Loucy (cell line): ENCODE data around the gene LIPF.

Experiments
- H2AFZ ChIP-seq: fragments of 200-600 bp; sonication (generic); 2 replicates; pipeline ENCODE4 v1.6.0; 2016; ENCODE audit warnings: antibody characterized with exemption, mild to moderate bottlenecking, low read length, moderate library complexity
- H3F3A ChIP-seq: fragments of 200-600 bp; 2 replicates; pipeline ENCODE4 v1.6.0; 2016; ENCODE audit warnings: antibody characterized with exemption, low read depth, mild to moderate bottlenecking
- H3K27me3 ChIP-seq: fragments of 200-600 bp; sonication (generic); 2 replicates; pipeline ENCODE4 v1.6.1; 2014; ENCODE audit warnings: low read length, mild to moderate bottlenecking; ENCODE audit not compliant: insufficient read depth, poor library complexity, severe bottlenecking
- H3K36me3 ChIP-seq: fragments of 200-600 bp; sonication (generic); 2 replicates; pipeline ENCODE4 v1.6.1; 2016; ENCODE audit warnings: low read length; ENCODE audit not compliant: insufficient read depth
- H3K4me1 ChIP-seq: fragments of 200-600 bp; sonication (generic); 2 replicates; pipeline ENCODE4 v1.5.1; 2014; ENCODE audit warnings: low read length, mild to moderate bottlenecking; ENCODE audit not compliant: insufficient read depth, poor library complexity, severe bottlenecking
- H3K4me2 ChIP-seq: fragments of 200-600 bp; sonication (generic); 2 replicates; pipeline ENCODE4 v1.6.0; 2014; ENCODE audit warnings: antibody characterized with exemption, low read length, low read depth, mild to moderate bottlenecking; ENCODE audit not compliant: poor library complexity, severe bottlenecking
- H3K4me3 ChIP-seq: fragments of 200-600 bp; sonication (generic); 2 replicates; pipeline ENCODE4 v1.5.1; 2014; ENCODE audit warnings: low read length, mild to moderate bottlenecking, mixed read lengths; ENCODE audit not compliant: poor library complexity, severe bottlenecking
- H3K79me2 ChIP-seq: fragments of 200-600 bp; sonication (generic); 2 replicates; pipeline ENCODE4 v1.6.1; 2014; ENCODE audit warnings: low read length; ENCODE audit not compliant: insufficient read depth
- H3K9ac ChIP-seq: fragments of 200-600 bp; sonication (generic); 2 replicates; pipeline ENCODE4 v1.6.0; 2014; ENCODE audit warnings: mild to moderate bottlenecking, low read depth, low read length, moderate library complexity; ENCODE audit not compliant: poor library complexity, severe bottlenecking
- H3K9me2 ChIP-seq: fragments of 200-600 bp; sonication (generic); replicated peaks from 2 replicates; pipeline ENCODE4 v1.6.1; 2016; ENCODE audit warnings: low read depth, low read length, mixed read lengths
- H3K9me3 ChIP-seq: fragments of 200-600 bp; sonication (generic); 2 replicates; pipeline ENCODE4 v1.6.1; 2014; ENCODE audit warnings: mild to moderate bottlenecking, antibody characterized with exemption, low read length, low read depth; ENCODE audit not compliant: insufficient read depth
- H4K20me1 ChIP-seq: fragments of 200-600 bp; sonication (generic); 2 replicates; pipeline ENCODE4 v1.6.0; 2014; ENCODE audit warnings: antibody characterized with exemption, low read length, mild to moderate bottlenecking; ENCODE audit not compliant: insufficient read depth, poor library complexity, severe bottlenecking
- EZH2phosphoT487 ChIP-seq: fragments of 200-600 bp; IDR thresholded peaks from 2 replicates; pipeline ENCODE4 v1.6.1; 2018; ENCODE audit warnings: antibody characterized with exemption, mild to moderate bottlenecking, moderate library complexity, borderline replicate concordance
- TF ChIP-seq, protein P1 (sequence below): fragments of 200-600 bp; sonication (generic); conservative IDR thresholded peaks from 2 replicates; pipeline ENCODE4 v1.5.1; 2014; ENCODE audit warnings: mild to moderate bottlenecking, antibody characterized with exemption, low read length

The LIPF gene, protein sequence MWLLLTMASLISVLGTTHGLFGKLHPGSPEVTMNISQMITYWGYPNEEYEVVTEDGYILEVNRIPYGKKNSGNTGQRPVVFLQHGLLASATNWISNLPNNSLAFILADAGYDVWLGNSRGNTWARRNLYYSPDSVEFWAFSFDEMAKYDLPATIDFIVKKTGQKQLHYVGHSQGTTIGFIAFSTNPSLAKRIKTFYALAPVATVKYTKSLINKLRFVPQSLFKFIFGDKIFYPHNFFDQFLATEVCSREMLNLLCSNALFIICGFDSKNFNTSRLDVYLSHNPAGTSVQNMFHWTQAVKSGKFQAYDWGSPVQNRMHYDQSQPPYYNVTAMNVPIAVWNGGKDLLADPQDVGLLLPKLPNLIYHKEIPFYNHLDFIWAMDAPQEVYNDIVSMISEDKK

DNA sequence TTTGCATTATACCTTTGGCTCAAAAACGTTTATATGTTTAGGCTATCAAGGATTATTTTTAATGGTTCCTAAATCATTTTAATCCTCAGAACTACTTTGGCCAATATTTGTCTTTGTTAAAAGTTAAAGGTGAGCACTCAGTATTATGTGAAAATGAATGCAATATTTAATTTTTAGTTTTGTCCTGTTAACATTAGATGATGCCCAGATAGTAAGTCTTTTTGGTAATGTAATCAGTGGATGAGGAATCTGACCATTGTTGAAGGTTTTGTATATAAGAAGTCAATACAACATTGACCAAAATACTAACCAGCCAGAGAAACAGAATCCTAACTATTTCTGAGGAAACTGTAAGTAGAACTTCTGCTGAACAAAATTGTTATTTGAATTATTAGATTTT is at the start of gene LIPF:
TSS of gene LIPF (plus strand) at position 301 of the 400 bp plus-strand sequence. CDS start 2,856 bp downstream, outside the sequence.
- Histone ChIP-seq H3K79me2 (no peaks in the 10 kb centered on the region), H3K4me2 (no peak within 1 kb of the TSS), H3K4me3 (no peak within 1 kb of the TSS), H3F3A (no peaks in the 10 kb centered on the region), H3K36me3 (no peaks in the 10 kb centered on the region), H3K9me3 (no peaks in the 10 kb centered on the region), H3K9me2 (no peaks in the 10 kb centered on the region), H3K9ac (no peak within 1 kb of the TSS), H2AFZ (no peak within 1 kb of the TSS), H4K20me1 (no peaks in the 10 kb centered on the region), H3K4me1 (peaks cover 11% of the 10 kb centered on the region), H3K27me3 (no peaks in the 10 kb centered on the region)
- TF ChIP-seq EZH2phosphoT487, result no peak
- TF ChIP-seq, protein P1, sequence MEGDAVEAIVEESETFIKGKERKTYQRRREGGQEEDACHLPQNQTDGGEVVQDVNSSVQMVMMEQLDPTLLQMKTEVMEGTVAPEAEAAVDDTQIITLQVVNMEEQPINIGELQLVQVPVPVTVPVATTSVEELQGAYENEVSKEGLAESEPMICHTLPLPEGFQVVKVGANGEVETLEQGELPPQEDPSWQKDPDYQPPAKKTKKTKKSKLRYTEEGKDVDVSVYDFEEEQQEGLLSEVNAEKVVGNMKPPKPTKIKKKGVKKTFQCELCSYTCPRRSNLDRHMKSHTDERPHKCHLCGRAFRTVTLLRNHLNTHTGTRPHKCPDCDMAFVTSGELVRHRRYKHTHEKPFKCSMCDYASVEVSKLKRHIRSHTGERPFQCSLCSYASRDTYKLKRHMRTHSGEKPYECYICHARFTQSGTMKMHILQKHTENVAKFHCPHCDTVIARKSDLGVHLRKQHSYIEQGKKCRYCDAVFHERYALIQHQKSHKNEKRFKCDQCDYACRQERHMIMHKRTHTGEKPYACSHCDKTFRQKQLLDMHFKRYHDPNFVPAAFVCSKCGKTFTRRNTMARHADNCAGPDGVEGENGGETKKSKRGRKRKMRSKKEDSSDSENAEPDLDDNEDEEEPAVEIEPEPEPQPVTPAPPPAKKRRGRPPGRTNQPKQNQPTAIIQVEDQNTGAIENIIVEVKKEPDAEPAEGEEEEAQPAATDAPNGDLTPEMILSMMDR, result no peak

DNA sequence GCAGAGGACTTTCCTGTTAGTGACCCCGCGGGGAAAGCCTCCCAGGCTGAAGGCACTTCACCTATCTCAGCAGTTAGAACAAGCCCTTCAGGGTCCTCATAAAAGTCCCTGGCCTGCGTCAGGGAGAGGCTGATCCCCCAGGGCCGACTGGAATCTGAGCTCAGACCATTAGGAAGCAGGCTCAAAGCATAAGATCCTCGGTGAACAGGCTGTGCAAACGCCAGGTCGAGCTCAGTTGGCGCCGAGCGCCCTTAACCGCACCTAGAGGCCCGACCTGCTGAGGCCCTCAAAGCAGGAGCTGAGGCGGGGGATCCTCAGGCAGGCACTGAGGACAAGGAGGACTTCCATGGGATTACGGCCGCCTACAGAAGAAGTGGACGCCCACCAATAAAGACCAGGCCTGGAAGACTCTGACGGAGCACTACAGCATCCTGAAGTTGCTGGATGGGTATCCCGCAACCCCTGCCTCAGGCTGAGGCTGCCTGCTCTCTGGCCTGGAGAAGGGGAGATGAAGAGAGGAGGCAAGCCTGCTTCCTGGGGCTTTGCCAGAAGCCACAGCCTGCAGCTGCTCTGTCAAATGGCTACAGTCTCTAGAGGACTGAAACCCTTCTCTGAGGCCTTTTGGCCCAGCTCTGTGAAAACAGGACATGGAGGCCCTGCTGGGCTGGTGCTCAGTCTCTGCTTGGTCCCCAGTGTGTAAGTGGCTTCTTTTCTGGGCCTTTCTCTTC is 47.8 kb upstream of the LIPF start:
- H3K9ac ChIP-seq, result no peak overlapping the region
- TF ChIP-seq, protein P1, result no peak
- no peak for TF ChIP-seq EZH2phosphoT487
- 0 out of 2 replicates have a peak, but pooled peaks cover 5% of the 10 kb centered on the region for H3K9me2 ChIP-seq
- no peaks in the 10 kb centered on the region for H3K79me2 ChIP-seq
- no peaks in the 10 kb centered on the region for H3K4me1 ChIP-seq
- H3K4me3 ChIP-seq, result no peak overlapping the region
- no peak overlapping the region for H2AFZ ChIP-seq
- H3K4me2 ChIP-seq, result no peak overlapping the region
- H3K36me3 ChIP-seq, result no peaks in the 10 kb centered on the region
- H4K20me1 ChIP-seq, result no peaks in the 10 kb centered on the region
- no peaks in the 10 kb centered on the region for H3K27me3 ChIP-seq
- H3F3A ChIP-seq, result no peaks in the 10 kb centered on the region
- H3K9me3 ChIP-seq, result no peaks in the 10 kb centered on the region

DNA sequence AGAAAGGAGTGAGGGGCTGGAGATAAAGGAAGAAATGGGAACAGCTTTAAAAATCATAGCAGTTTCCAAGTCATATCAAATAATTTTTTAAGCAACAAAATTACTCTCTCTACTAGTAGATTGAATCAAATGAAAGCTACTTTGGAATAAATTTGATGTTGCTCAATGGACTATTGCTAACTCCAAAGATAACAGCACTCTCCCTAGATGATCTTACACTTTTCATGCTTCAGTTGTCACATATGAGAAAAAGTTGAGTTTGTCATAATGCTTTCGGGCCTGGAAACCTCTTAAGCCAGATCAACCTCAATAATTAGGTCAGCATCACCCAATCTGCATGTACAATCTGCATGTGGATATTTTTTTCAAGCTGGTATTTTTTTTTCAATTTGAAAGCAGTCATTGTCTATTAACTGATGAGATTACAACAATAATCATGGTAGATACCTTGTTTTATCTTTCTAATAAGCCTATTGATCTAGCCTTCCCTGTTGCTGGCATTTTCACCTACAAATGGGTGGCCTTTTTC is 46.4 kb upstream of the LIPF start:
- Histone ChIP-seq H2AFZ (no peak overlapping the region), H3K9ac (no peak overlapping the region)

More for the DNA sequence above, 46.4 kb upstream of the LIPF start:
- Histone ChIP-seq H3K4me2 (no peak overlapping the region), H3K9me2 (0 out of 2 replicates have a peak, but pooled peaks cover 5% of the 10 kb centered on the region), H3F3A (no peaks in the 10 kb centered on the region), H3K27me3 (no peaks in the 10 kb centered on the region), H3K4me3 (no peak overlapping the region), H3K79me2 (no peaks in the 10 kb centered on the region), H3K4me1 (no peaks in the 10 kb centered on the region), H3K9me3 (no peaks in the 10 kb centered on the region), H3K36me3 (no peaks in the 10 kb centered on the region), H4K20me1 (no peaks in the 10 kb centered on the region)
- no peak for TF ChIP-seq EZH2phosphoT487
- TF ChIP-seq, protein P1, result no peak
